Memory B cell (primary cell): Measurements from ENCODE around the gene DNAJC25.
"Not testable (repeated sequence)": the region's sequence is repeated elsewhere in the genome, so short reads cannot be mapped to it uniquely, and the experiment has no call there.

Source experiments
- ATAC-seq: fragments of 150-1000 bp; cut with Tn5 transposase; 2 replicates; pipeline ENCODE4 v1.10.0; 2021; ENCODE audit warnings: low read depth, mild to moderate bottlenecking, moderate library complexity
- DNase-seq, 2 donors: peaks; one replicate each; pipeline ENCODE4 v3.0.0; 2022; ENCODE audit warnings: low spot score in 2 of 2
- H3K27ac Mint-ChIP-seq: one replicate; pipeline ENCODE4 v1.8.0; 2022; ENCODE audit warnings: mild to moderate bottlenecking, moderate library complexity, mixed read lengths
- H3K27me3 Mint-ChIP-seq: one replicate; pipeline ENCODE4 v1.8.0; 2022; ENCODE audit warnings: mixed read lengths
- H3K36me3 Mint-ChIP-seq: one replicate; pipeline ENCODE4 v1.8.0; 2022; ENCODE audit warnings: mild to moderate bottlenecking, mixed read lengths
- H3K4me1 Mint-ChIP-seq: one replicate; pipeline ENCODE4 v1.8.0; 2022; ENCODE audit warnings: mixed read lengths
- H3K4me3 Mint-ChIP-seq: one replicate; pipeline ENCODE4 v1.8.0; 2022; ENCODE audit warnings: mild to moderate bottlenecking, moderate library complexity, mixed read lengths
- H3K9me3 Mint-ChIP-seq: one replicate; pipeline ENCODE4 v1.8.0; 2022; ENCODE audit warnings: mixed read lengths

The DNAJC25 gene

GRCh38 chr9:111668026-111668573 is 37.0 kb downstream of the DNAJC25 start:
- H3K36me3 Mint-ChIP-seq: peaks cover 11% of the 10 kb centered on the region
- DNase-seq (no peak), ATAC-seq (no peak)
- H3K27me3 Mint-ChIP-seq: no peaks in the 10 kb centered on the region
- H3K4me3 Mint-ChIP-seq: no peak overlapping the region
- H3K9me3 Mint-ChIP-seq: no peaks in the 10 kb centered on the region
- H3K4me1 Mint-ChIP-seq: peaks cover 5% of the 10 kb centered on the region
- no peak overlapping the region for H3K27ac Mint-ChIP-seq

GRCh38 chr9:111668601-111669000 is 37.5 kb downstream of the DNAJC25 start:
- not testable (repeated sequence) for DNase-seq, ATAC-seq, H3K27me3 Mint-ChIP-seq, H3K9me3 Mint-ChIP-seq, H3K36me3 Mint-ChIP-seq, H3K4me3 Mint-ChIP-seq, H3K4me1 Mint-ChIP-seq, H3K27ac Mint-ChIP-seq

DNA sequence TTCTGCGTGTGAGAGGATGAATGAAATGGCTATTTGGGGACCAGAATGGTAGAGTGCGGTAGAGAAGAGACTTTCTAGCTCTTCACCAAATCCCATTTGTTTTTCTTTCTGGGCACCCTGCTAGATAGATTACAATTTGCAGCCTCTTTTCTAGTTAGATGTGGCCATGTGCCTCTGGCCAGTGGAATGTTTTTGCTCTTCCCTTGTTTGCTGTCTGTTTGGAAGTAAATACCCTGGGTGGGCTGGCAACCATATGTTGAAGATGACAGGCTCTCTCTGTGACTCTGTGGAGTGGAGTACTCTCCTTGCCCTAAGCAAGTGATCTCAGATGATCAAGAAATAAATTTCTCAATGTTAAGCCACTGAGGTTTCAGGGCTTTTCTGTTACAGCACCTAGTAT is 43.2 kb downstream of the DNAJC25 start:
- no peak overlapping the region for H3K4me3 Mint-ChIP-seq
- H3K36me3 Mint-ChIP-seq: peaks cover 17% of the 10 kb centered on the region
- H3K27me3 Mint-ChIP-seq: no peaks in the 10 kb centered on the region
- no peak for DNase-seq
- no peaks in the 10 kb centered on the region for H3K4me1 Mint-ChIP-seq
- no peak overlapping the region for H3K27ac Mint-ChIP-seq
- H3K9me3 Mint-ChIP-seq: no peaks in the 10 kb centered on the region
- ATAC-seq: no peak

DNA sequence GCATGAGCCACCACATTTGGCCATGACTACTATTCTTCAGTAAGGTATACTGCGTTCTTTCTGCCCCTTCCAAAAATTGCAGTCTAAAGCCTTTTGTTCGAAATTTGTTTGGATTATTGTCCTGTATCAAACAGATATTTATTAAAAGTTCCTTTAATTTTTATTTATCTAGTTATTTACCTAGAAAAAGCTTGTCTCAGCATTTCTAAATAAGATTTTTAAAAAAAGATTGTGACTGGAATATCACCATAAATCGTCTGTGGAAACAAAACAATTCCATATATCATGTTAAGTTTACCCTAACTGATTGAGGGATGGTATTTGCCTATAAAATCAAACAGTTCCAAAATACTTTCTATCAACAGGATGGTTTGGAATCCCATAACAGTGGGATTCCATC is 45.0 kb downstream of the DNAJC25 start:
- no peak for DNase-seq
- Mint-ChIP-seq H3K9me3 (no peaks in the 10 kb centered on the region), H3K27ac (no peak overlapping the region), H3K4me3 (no peak overlapping the region), H3K36me3 (peaks cover 13% of the 10 kb centered on the region), H3K27me3 (no peaks in the 10 kb centered on the region), H3K4me1 (no peaks in the 10 kb centered on the region)
- no peak for ATAC-seq

DNA sequence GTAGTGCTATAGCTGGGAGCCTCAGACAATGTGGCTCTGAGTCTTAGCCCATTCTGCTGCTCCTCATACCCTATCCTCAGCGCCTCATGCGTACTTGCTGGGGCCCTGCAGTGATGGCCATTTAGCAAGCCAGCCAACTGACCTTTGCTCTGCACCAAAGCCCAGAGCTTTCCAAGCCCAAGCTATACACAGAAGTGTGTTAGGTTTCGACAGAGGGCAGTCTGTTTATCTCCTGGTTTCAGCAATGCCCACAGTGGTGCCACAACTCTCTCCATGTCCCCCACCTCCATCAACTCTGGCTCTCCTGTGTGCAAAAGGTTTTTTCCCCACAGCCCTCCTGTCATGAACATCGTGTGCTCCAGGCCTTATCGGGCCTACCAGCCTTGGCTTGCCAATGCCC is 47.2 kb downstream of the DNAJC25 start:
- DNase-seq (no peak), ATAC-seq (no peak)
- H3K9me3 Mint-ChIP-seq: no peaks in the 10 kb centered on the region
- peaks cover 13% of the 10 kb centered on the region for H3K36me3 Mint-ChIP-seq
- no peaks in the 10 kb centered on the region for H3K4me1 Mint-ChIP-seq
- no peaks in the 10 kb centered on the region for H3K27me3 Mint-ChIP-seq
- H3K4me3 Mint-ChIP-seq: no peak overlapping the region
- no peak overlapping the region for H3K27ac Mint-ChIP-seq

GRCh38 chr9:111679199-111679598 is 48.1 kb downstream of the DNAJC25 start:
- peaks cover 13% of the 10 kb centered on the region for H3K36me3 Mint-ChIP-seq
- no peaks in the 10 kb centered on the region for H3K9me3 Mint-ChIP-seq

DNA sequence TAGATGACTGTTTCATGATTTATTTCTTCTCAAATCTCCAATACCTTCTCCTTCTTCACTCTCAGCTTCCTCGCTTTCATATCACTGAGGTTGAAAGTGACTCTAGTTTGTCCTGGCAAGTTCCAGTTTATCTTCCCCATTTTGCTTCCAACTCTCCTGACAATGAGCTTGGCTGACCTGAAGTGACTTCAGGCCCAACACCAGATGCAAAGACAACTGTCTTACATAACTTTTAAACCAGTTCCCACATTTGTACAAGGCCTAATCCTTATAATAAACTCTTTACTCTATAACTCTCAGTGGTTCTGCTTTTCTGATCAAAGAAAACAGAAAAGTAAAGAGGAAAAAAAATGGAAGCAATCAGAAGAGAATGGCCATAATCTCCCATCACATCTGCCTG is 52.3 kb downstream of the DNAJC25 start:
- H3K36me3 Mint-ChIP-seq: peaks cover 6% of the 10 kb centered on the region
- ATAC-seq: no peak
- H3K27me3 Mint-ChIP-seq: no peaks in the 10 kb centered on the region
- H3K4me3 Mint-ChIP-seq: no peak overlapping the region
- H3K4me1 Mint-ChIP-seq: no peaks in the 10 kb centered on the region
- no peak for DNase-seq
- no peaks in the 10 kb centered on the region for H3K9me3 Mint-ChIP-seq
- H3K27ac Mint-ChIP-seq: no peak overlapping the region

More at GRCh38 chr9:111679199-111679598, 48.1 kb downstream of the DNAJC25 start:
- no peaks in the 10 kb centered on the region for H3K27me3 Mint-ChIP-seq
- no peak overlapping the region for H3K27ac Mint-ChIP-seq
- DNase-seq (no peak), ATAC-seq (no peak)
- no peaks in the 10 kb centered on the region for H3K4me1 Mint-ChIP-seq
- no peak overlapping the region for H3K4me3 Mint-ChIP-seq

DNA sequence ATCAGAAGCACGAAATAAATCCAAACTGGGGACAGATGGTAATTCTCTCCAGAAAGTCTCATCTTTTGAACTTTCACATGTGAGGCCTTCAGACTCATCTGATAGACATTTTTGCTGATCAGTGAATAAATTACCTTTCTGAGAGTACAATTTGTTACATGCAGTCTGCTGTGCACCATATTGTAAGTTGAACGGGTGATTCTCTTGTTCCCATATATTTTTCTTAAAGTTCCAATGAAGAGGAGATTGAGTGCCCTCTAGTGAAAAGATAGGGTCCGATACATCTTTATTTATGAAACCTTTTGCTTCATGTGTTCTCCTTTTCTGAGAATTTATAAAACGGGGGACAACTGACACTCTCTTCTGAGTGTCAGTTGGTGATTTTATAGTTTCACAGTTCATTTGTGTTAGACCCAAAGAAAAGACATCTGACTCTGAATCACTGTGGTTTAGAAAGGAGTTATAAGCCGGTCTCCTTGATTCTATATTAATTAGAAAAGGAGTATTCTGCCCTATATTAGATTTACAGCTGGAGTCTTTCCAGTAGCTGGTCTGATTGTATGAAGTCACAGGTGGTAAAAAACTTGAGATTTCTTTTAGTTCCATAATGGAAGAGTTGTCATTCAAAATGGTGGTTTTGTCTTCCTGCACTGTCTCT is 60.7 kb downstream of the DNAJC25 start:
- Mint-ChIP-seq H3K9me3 (no peaks in the 10 kb centered on the region), H3K27ac (no peak overlapping the region), H3K36me3 (peaks cover 1% of the 10 kb centered on the region), H3K4me1 (no peaks in the 10 kb centered on the region), H3K4me3 (no peak overlapping the region), H3K27me3 (no peaks in the 10 kb centered on the region)
- ATAC-seq (peak; percentile 43), DNase-seq (no peak)

DNA sequence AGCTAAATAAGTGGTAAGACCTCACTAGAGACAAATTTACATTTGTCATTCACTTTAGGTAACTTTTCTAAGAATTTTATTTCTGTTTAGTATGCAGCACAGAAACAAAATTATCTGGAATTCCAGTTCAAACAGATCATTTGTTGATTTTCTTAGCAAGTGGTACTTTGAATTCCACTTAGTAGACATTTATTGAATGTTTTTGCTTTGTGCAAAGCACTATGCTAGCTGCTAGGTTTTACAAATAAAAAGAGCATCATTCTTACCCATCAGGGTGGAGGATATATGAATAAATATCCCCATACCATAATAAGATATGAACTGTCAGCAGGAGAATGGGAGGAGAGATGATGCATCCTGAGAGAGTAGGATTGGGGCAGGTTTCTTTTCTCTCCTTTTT is 65.7 kb downstream of the DNAJC25 start:
- ATAC-seq (no peak), DNase-seq (no peak)
- Mint-ChIP-seq H3K27me3 (no peaks in the 10 kb centered on the region), H3K27ac (no peak overlapping the region), H3K9me3 (peaks cover 2% of the 10 kb centered on the region), H3K4me1 (no peaks in the 10 kb centered on the region), H3K36me3 (peaks cover 4% of the 10 kb centered on the region), H3K4me3 (no peak overlapping the region)

GRCh38 chr9:111700776-111701175 is 69.6 kb downstream of the DNAJC25 start:
- Mint-ChIP-seq H3K9me3 (peaks cover 2% of the 10 kb centered on the region), H3K27me3 (no peaks in the 10 kb centered on the region), H3K4me1 (no peaks in the 10 kb centered on the region), H3K27ac (no peak overlapping the region), H3K4me3 (no peak overlapping the region), H3K36me3 (peaks cover 4% of the 10 kb centered on the region)
- ATAC-seq (no peak), DNase-seq (no peak)
